IMR-90 (cell line): Measurements from ENCODE around the gene KCNIP1. TPM values are rescaled to one million over a fixed set of nuclear protein-coding genes. Genes with fewer than 3 reads are reported as not detected.

Experiments used
- ATAC-seq: fragments of 200-7000 bp; cut with Tn5 transposase; 2 replicates; pipeline ENCODE4 v1.9.1; 2020; ENCODE audit warnings: low read depth, mild to moderate bottlenecking, moderate library complexity
- BruUV-seq: library from RNA; stranded (reverse); fragments of 400-500 nt; replicated peaks from 2 replicates; lab custom pipeline; 2021; lab: Mats Ljungman, UMichigan
- CTCF ChIA-PET: fragments of 300-600 bp; formaldehyde crosslinking; extraction: SDS; loops from one replicate; lab custom pipeline; 2021; ENCODE audit warnings: antibody characterized with exemption; lab: Yijun Ruan, JAX
- POLR2A ChIA-PET: fragments of 300-600 bp; sonication (Branson Sonifier 250); formaldehyde crosslinking; loops from one replicate; lab custom pipeline; 2022; ENCODE audit warnings: antibody characterized with exemption; ENCODE audit not compliant: unreplicated experiment; lab: Charles Lee
- DNase-seq: peaks from one replicate; pipeline ENCODE4 v3.0.0; 2013
- H2AFZ ChIP-seq: replicated peaks from 2 replicates; pipeline ENCODE3; 2013; ENCODE audit warnings: low read length, mild to moderate bottlenecking; ENCODE audit not compliant: poor library complexity
- H2AK5ac ChIP-seq: 2 replicates; pipeline ENCODE4 v1.6.1; 2013; ENCODE audit warnings: low read depth, low read length, inconsistent platforms
- H2AK9ac ChIP-seq: replicated peaks from 2 replicates; pipeline ENCODE3; 2013; ENCODE audit warnings: mild to moderate bottlenecking, low read depth, low read length, moderate library complexity; ENCODE audit not compliant: poor library complexity
- H2BK120ac ChIP-seq: 2 replicates; pipeline ENCODE4 v1.6.1; 2013; ENCODE audit warnings: low read depth, low read length, inconsistent platforms
- H2BK15ac ChIP-seq: 3 replicates; pipeline ENCODE4 v1.6.1; 2013; ENCODE audit warnings: low read depth, low read length, inconsistent platforms
- H2BK20ac ChIP-seq: 2 replicates; pipeline ENCODE4 v1.6.1; 2013; ENCODE audit warnings: low read depth, mild to moderate bottlenecking, inconsistent platforms, low read length, moderate library complexity
- H2BK5ac ChIP-seq: 2 replicates; pipeline ENCODE4 v1.6.1; 2013; ENCODE audit warnings: mild to moderate bottlenecking, low read depth, low read length, inconsistent platforms; ENCODE audit not compliant: poor library complexity, severe bottlenecking
- H3K14ac ChIP-seq: replicated peaks from 2 replicates; pipeline ENCODE4 v1.6.1; 2013; ENCODE audit warnings: low read depth, low read length, inconsistent platforms
- H3K18ac ChIP-seq: 2 replicates; pipeline ENCODE4 v1.6.1; 2013; ENCODE audit warnings: low read depth, low read length, control low read depth
- H3K23ac ChIP-seq: 2 replicates; pipeline ENCODE4 v1.6.1; 2013; ENCODE audit warnings: low read depth, low read length, inconsistent platforms
- H3K27ac ChIP-seq: 2 replicates; pipeline ENCODE4 v1.5.1; 2013; ENCODE audit warnings: mild to moderate bottlenecking, control low read depth, low read length; ENCODE audit not compliant: insufficient read depth
- H3K27me3 ChIP-seq: 2 replicates; pipeline ENCODE4 v1.6.1; 2013; ENCODE audit warnings: low read length; ENCODE audit not compliant: control insufficient read depth, insufficient read depth
- H3K36me3 ChIP-seq: 2 replicates; pipeline ENCODE4 v1.6.1; 2013; ENCODE audit warnings: low read length, mixed read lengths; ENCODE audit not compliant: control insufficient read depth, insufficient read depth
- H3K4ac ChIP-seq: 2 replicates; pipeline ENCODE4 v1.6.1; 2013; ENCODE audit warnings: low read depth, low read length, inconsistent platforms
- H3K4me1 ChIP-seq: 2 replicates; pipeline ENCODE4 v1.6.1; 2013; ENCODE audit warnings: low read length, mixed read lengths; ENCODE audit not compliant: control insufficient read depth, insufficient read depth
- H3K4me2 ChIP-seq: 2 replicates; pipeline ENCODE4 v1.6.1; 2013; ENCODE audit warnings: low read depth, mild to moderate bottlenecking, control low read depth, low read length, moderate library complexity
- H3K4me3 ChIP-seq: 2 replicates; pipeline ENCODE4 v1.5.1; 2013; ENCODE audit warnings: low read depth, mild to moderate bottlenecking, control low read depth, low read length, moderate library complexity; ENCODE audit not compliant: insufficient read depth
- H3K56ac ChIP-seq: 2 replicates; pipeline ENCODE4 v1.6.1; 2013; ENCODE audit warnings: low read length, inconsistent platforms; ENCODE audit not compliant: insufficient read depth; ENCODE audit errors: extremely low read depth
- H3K79me1 ChIP-seq, 2 experiments: 2 replicates each; pipeline ENCODE4 v1.6.1; 2013; ENCODE audit warnings: low read length in 2 of 2, inconsistent platforms in 1 of 2, low read depth in 1 of 2
- H3K9ac ChIP-seq: 2 replicates; pipeline ENCODE4 v1.6.1; 2013; ENCODE audit warnings: low read depth, low read length, control low read depth
- H3K9me1 ChIP-seq: 2 replicates; pipeline ENCODE4 v1.6.1; 2013; ENCODE audit warnings: low read length, inconsistent platforms; ENCODE audit not compliant: insufficient read depth
- H3K9me3 ChIP-seq: 2 replicates; pipeline ENCODE4 v1.6.1; 2013; ENCODE audit warnings: low read length; ENCODE audit not compliant: control insufficient read depth, insufficient read depth
- H4K20me1 ChIP-seq: 2 replicates; pipeline ENCODE4 v1.6.1; 2013; ENCODE audit warnings: low read length, inconsistent platforms; ENCODE audit not compliant: insufficient read depth
- H4K5ac ChIP-seq: 2 replicates; pipeline ENCODE4 v1.6.1; 2013; ENCODE audit warnings: mild to moderate bottlenecking, low read depth, low read length, control low read depth
- H4K8ac ChIP-seq, 2 experiments: 2 replicates each; pipeline ENCODE4 v1.6.1; 2013; ENCODE audit warnings: low read depth in 2 of 2, low read length in 2 of 2, control low read depth in 1 of 2, inconsistent platforms in 1 of 2
- H4K91ac ChIP-seq: 2 replicates; pipeline ENCODE4 v1.6.1; 2013; ENCODE audit warnings: low read depth, low read length, inconsistent platforms; ENCODE audit not compliant: insufficient read depth
- BHLHE40 ChIP-seq: fragments of 150-350 bp; IDR thresholded peaks from 2 replicates; pipeline ENCODE4 v1.6.1; 2016; ENCODE audit warnings: mild to moderate bottlenecking, low read depth, low read length
- CEBPB ChIP-seq: IDR thresholded peaks from 2 replicates; pipeline ENCODE4 v1.6.1; 2012; ENCODE audit warnings: low read depth, low read length, improper control_type of control experiment
- CHD1 ChIP-seq: IDR thresholded peaks from 2 replicates; pipeline ENCODE4 v1.6.1; 2012; ENCODE audit warnings: low read depth, low read length, improper control_type of control experiment
- RFX5 ChIP-seq: IDR thresholded peaks from 2 replicates; pipeline ENCODE4 v1.8.0; 2012; ENCODE audit warnings: low read depth, mild to moderate bottlenecking, low read length, moderate library complexity
- SMC3 ChIP-seq: fragments of 150-350 bp; IDR thresholded peaks from 2 replicates; pipeline ENCODE4 v1.6.1; 2016; ENCODE audit warnings: low read depth, mild to moderate bottlenecking, antibody characterized with exemption, low read length, moderate library complexity
- WGBS, 2 experiments: methylation state at CpG; one replicate each; pipeline versions ENCODE4 v1.1.5 to v1.1.7; 2013; ENCODE audit warnings: missing lambda C conversion rate in 2 of 2; ENCODE audit not compliant: insufficient read length in 1 of 2; ENCODE audit errors: extremely low coverage in 2 of 2; 5-methylcytosine and 5-hydroxymethylcytosine counted together
- dilution Hi-C: fragments of 300-500 bp; cut with HindIII; formaldehyde crosslinking; loops from one replicate; pipeline ENCODE4 v1.14.3; 2018; ENCODE audit warnings: low sequenced_read_pairs; ENCODE audit not compliant: unreplicated experiment
- in situ Hi-C: fragments of 300-500 bp; cut with MboI; formaldehyde crosslinking; loops from 3 replicates; pipeline ENCODE4 v1.14.3; 2019; ENCODE audit warnings: low sequenced_read_pairs, inconsistent platforms, mixed read lengths
- intact Hi-C: fragments of 100-400 bp; cut with micrococcal nuclease; formaldehyde crosslinking; loops from 2 replicates; pipeline ENCODE4 v1.10.0; 2022
- polyA plus RNA-seq, 3 experiments: library from polyadenylated mRNA; depleted of rRNA; stranded (reverse); fragments of >200 nt; gene quantifications; 2 replicates each; pipeline ENCODE4 v1.2.3, GENCODE V29; 2012; ENCODE audit warnings: low replicate concordance in 1 of 3
- total RNA-seq: library from RNA; depleted of rRNA; stranded (reverse); fragments of >200 nt; gene quantifications from 2 replicates; pipeline ENCODE4 v1.2.3, GENCODE V29; 2012
- TF ChIP-seq, protein P1 (sequence below): conservative IDR thresholded peaks from 2 replicates; pipeline ENCODE4 v1.5.1; 2012; ENCODE audit warnings: mild to moderate bottlenecking, low read depth, low read length, improper control_type of control experiment

Gene KCNIP1
- total and polyA plus RNA-seq, 2 of the 4 experiments (the other 2 are of a cell fraction): not detected

DNA sequence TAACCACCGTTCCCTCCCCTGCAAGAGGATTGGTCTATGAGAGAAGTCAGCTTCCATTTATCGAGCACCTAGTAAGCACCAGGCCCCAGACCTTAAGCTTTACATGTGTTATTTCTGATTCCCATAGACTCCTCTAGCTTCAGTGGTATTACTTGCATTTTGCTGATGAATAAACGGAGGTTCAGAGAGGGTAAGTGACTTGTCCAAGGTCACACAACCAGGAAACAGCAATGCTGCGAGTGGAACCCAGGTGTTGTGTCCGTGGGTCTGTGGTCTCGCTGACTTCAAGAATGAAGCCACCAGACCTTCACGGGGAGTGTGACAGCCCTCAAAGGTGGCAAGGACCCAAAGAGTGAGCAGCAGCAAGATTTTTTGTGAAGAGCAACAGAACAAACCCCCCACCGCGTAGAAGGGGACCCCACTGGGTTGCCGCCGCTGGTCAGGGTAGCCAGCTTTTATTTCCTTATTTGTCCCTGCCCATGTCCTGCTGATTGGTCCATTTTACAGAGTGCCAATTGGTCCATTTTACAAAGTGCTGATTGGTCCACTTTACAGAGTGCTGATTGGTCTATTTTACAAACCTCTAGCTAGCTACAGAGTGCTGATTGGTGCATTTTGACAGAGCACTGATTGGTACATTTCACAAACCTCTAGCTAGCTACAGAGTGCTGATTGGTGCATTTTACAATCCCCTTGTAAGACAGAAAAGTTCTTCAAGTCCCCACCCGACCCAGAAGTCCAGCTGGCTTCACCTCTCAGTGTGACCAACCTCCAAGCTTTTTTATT lies 29.1 kb upstream of the KCNIP1 start:
- H3K14ac ChIP-seq: no peak overlapping the region
- H3K4me2 ChIP-seq: no peak overlapping the region
- CTCF ChIA-PET: no interaction called here
- no peak overlapping the region for H3K4me3 ChIP-seq
- peaks cover 2% of the 10 kb centered on the region for H3K27me3 ChIP-seq
- H2BK5ac ChIP-seq: no peak overlapping the region
- TF ChIP-seq CHD1 (no peak), SMC3 (no peak), RFX5 (no peak), BHLHE40 (no peak), CEBPB (no peak)
- TF ChIP-seq, protein P1, sequence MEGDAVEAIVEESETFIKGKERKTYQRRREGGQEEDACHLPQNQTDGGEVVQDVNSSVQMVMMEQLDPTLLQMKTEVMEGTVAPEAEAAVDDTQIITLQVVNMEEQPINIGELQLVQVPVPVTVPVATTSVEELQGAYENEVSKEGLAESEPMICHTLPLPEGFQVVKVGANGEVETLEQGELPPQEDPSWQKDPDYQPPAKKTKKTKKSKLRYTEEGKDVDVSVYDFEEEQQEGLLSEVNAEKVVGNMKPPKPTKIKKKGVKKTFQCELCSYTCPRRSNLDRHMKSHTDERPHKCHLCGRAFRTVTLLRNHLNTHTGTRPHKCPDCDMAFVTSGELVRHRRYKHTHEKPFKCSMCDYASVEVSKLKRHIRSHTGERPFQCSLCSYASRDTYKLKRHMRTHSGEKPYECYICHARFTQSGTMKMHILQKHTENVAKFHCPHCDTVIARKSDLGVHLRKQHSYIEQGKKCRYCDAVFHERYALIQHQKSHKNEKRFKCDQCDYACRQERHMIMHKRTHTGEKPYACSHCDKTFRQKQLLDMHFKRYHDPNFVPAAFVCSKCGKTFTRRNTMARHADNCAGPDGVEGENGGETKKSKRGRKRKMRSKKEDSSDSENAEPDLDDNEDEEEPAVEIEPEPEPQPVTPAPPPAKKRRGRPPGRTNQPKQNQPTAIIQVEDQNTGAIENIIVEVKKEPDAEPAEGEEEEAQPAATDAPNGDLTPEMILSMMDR: no peak
- H3K56ac ChIP-seq: no peak overlapping the region
- POLR2A ChIA-PET: no interaction called here
- intact Hi-C loops (no loop called here), in situ Hi-C loops (no loop called here), dilution Hi-C loops (no loop called here)
- no peaks in the 10 kb centered on the region for H3K4me1 ChIP-seq
- no peaks in the 10 kb centered on the region for H3K9me3 ChIP-seq
- H3K79me1 ChIP-seq: no peaks in the 10 kb centered on the region
- no peak overlapping the region for H3K23ac ChIP-seq
- no peaks in the 10 kb centered on the region for H3K9me1 ChIP-seq
- no peak overlapping the region for H2BK20ac ChIP-seq
- DNase-seq (no peak), ATAC-seq (no peak)
- no peak overlapping the region for H3K9ac ChIP-seq
- no peak overlapping the region for H2AK9ac ChIP-seq
- no TSS peak for BruUV-seq
- H2BK15ac ChIP-seq: no peak overlapping the region
- no peak overlapping the region for H2AK5ac ChIP-seq
- no peak overlapping the region for H4K5ac ChIP-seq
- H4K8ac ChIP-seq: no peak overlapping the region
- H2BK120ac ChIP-seq: no peak overlapping the region
- 100% methylated on average over 2 of the region's 12 CpGs; no CpG with 5 or more reads in 1 of the 2 experiments for WGBS, 2 experiments
- no peak overlapping the region for H3K27ac ChIP-seq
- H2AFZ ChIP-seq: no peak overlapping the region
- no peaks in the 10 kb centered on the region for H3K36me3 ChIP-seq
- no peak overlapping the region for H4K91ac ChIP-seq
- H3K4ac ChIP-seq: no peak overlapping the region
- no peaks in the 10 kb centered on the region for H4K20me1 ChIP-seq
- H3K18ac ChIP-seq: no peak overlapping the region
